Tibial nerve (tissue), 4 donors: ENCODE measurements around the gene XKR7. TPM values are rescaled to one million over a fixed set of nuclear protein-coding genes. Genes with fewer than 3 reads are reported as not detected.

Experiments used
- DNase-seq, 2 donors: peaks; one replicate each; pipeline ENCODE4 v3.0.0-alpha.2; 2019; ENCODE audit warnings: low spot score in 2 of 2
- H3K27ac ChIP-seq, 4 donors: fragments of 200-600 bp; sonication (generic) in 3 of 4; one replicate each; pipeline ENCODE4 v1.5.1; 2017 to 2019; ENCODE audit warnings: mild to moderate bottlenecking in 1 of 4
- H3K27me3 ChIP-seq, 2 donors: fragments of 200-600 bp; sonication (generic) in 1 of 2; one replicate each; pipeline versions ENCODE4 v1.5.1 to v1.6.0; 2017 to 2019
- H3K36me3 ChIP-seq, 3 donors: fragments of 200-600 bp; sonication (generic); one replicate each; pipeline ENCODE4 v1.5.1; 2018 to 2019
- H3K4me1 ChIP-seq, 4 donors: fragments of 200-600 bp; sonication (generic) in 3 of 4; one replicate each; pipeline ENCODE4 v1.5.1; 2017 to 2019
- H3K4me3 ChIP-seq, 4 donors: fragments of 200-600 bp; sonication (generic) in 3 of 4; one replicate each; pipeline ENCODE4 v1.5.1; 2017 to 2019; ENCODE audit warnings: mild to moderate bottlenecking in 1 of 4, moderate library complexity in 1 of 4
- H3K9me3 ChIP-seq, 4 donors: fragments of 200-600 bp; sonication (generic) in 3 of 4; one replicate each; pipeline ENCODE4 v1.5.1; 2017 to 2019
- CTCF ChIP-seq, 5 experiments: fragments of 200-600 bp in 3 of 5; fragments of 450-650 bp in 2 of 5; sonication (generic) in 3 of 5; IDR thresholded peaks; one replicate each; pipeline ENCODE4 v1.5.1; 2016 to 2019; ENCODE audit warnings: antibody characterized with exemption in 5 of 5, mild to moderate bottlenecking in 3 of 5, moderate library complexity in 2 of 5
- EP300 ChIP-seq, 2 donors: sonication (generic); formaldehyde crosslinking; IDR thresholded peaks; one replicate each; pipeline ENCODE4 v1.6.1; 2017; ENCODE audit warnings: antibody characterized with exemption in 2 of 2, mild to moderate bottlenecking in 1 of 2
- POLR2A ChIP-seq, 2 donors: fragments of 450-650 bp; IDR thresholded peaks; one replicate each; pipeline ENCODE4 v1.6.1; 2017; ENCODE audit warnings: antibody characterized with exemption in 2 of 2, mild to moderate bottlenecking in 2 of 2, moderate library complexity in 2 of 2
- WGBS, 2 donors: methylation state at CpG; one replicate each; pipeline ENCODE4 v1.1.5; 2018; 5-methylcytosine and 5-hydroxymethylcytosine counted together
- total RNA-seq, 4 donors: library from RNA; depleted of rRNA; stranded (reverse); fragments of >200 nt; gene quantifications; one replicate each; pipeline ENCODE4 v1.1.0, GENCODE V29; 2016

XKR7 gene
- total RNA-seq, 4 donors from 2014 or later, result not detected

DNA sequence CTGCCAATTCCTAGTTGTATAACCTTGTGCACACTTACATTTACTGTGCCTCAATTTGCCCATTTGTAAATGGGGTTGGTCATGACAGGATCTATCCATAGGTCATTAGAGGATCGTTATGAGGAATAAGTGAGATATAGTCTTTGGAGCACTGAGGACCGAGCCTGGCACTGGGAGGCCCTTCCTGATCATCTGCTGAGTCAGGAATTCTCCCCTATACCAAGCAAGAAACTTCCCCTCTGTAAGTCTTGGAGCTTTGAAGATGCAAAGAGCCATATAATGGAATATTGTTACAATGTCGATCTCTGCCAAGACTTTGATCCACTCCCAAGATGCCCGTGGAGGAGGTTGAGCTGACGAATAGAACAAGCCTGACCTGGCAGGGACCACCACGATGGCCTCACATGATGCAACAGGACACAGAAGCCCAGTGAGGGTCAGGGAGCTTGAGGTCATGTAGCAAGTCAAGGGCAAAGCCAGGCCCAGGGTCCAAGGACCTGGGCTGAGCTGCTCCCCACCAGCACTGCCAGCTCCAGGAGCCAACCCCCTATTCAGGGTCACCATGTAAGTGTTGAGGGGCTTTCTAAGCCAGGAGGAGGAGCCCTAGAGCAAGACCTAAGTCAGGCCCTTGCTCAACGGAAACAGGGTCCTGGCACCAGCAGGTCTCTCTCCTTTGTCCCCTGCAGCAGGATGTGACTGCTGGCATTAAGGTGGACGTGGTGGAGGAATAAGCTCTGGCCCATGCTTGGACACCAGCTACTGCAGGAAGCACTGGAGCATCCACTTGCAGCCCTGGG is 32.8 kb upstream of the XKR7 start:
- Histone ChIP-seq H3K4me1 (no peaks in the 10 kb centered on the region), H3K27me3 (no peaks in the 10 kb centered on the region), H3K9me3 (no peaks in the 10 kb centered on the region), H3K36me3 (no peaks in the 10 kb centered on the region), H3K27ac (no peak overlapping the region), H3K4me3 (no peak overlapping the region)
- no peak for DNase-seq
- no peak for TF ChIP-seq CTCF (IDR thresholded peaks at IDR 0.05)
- TF ChIP-seq EP300 (IDR thresholded peaks at IDR 0.05), result no peak
- no peak for TF ChIP-seq POLR2A (IDR thresholded peaks at IDR 0.05)
- WGBS, 2 donors, result 55 to 68% methylated on average over 7 to 8 of the region's 8 CpGs

- no peak overlapping the region for H3K27ac ChIP-seq
- H3K36me3 ChIP-seq, result peaks cover 0 to under 1% (median 0%) of the 10 kb centered on the region in 3 donors
- H3K9me3 ChIP-seq, result no peaks in the 10 kb centered on the region
- 59 to 68% methylated on average over 4 of the region's 4 CpGs for WGBS, 2 donors
- no peaks in the 10 kb centered on the region for H3K4me1 ChIP-seq
- no peak overlapping the region for H3K4me3 ChIP-seq
- no peak for DNase-seq
- no peaks in the 10 kb centered on the region for H3K27me3 ChIP-seq
- no peak for TF ChIP-seq POLR2A (IDR thresholded peaks at IDR 0.05)
- TF ChIP-seq EP300 (IDR thresholded peaks at IDR 0.05), result no peak
- no peak for TF ChIP-seq CTCF (IDR thresholded peaks at IDR 0.05)
Observed at GRCh38 chr20:31936420-31936819, 31.5 kb upstream of the XKR7 start.

DNA sequence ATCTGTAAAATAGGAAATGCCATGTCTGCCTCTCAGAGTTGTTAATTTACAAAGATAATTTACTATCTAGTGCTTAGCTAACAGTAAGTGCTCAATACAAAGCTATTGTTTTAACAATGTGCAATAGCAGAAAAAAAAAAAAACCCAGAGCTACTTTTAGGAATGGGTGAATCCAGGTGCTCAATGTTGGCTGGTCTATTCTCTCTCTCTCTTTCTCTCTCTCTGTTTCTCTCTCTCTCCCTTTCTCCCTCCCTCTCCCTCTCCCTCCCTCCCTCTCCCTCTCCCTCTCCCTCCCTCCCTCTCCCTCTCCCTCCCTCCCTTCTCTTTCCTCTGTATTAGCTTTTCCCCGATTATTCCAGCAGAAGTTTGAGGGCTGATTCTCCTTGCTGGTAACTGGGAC is 30.1 kb upstream of the XKR7 start:
- 15 to 41% methylated on average over 1 of the region's 1 CpG for WGBS, 2 donors
- Histone ChIP-seq H3K9me3 (no peaks in the 10 kb centered on the region), H3K27me3 (no peaks in the 10 kb centered on the region), H3K4me1 (peaks cover 0 to 1% (median 0%) of the 10 kb centered on the region in 4 donors), H3K27ac (no peak overlapping the region), H3K36me3 (peaks cover 0 to 14% (median 0%) of the 10 kb centered on the region in 3 donors), H3K4me3 (no peak overlapping the region)
- no peak for DNase-seq
- TF ChIP-seq CTCF (IDR thresholded peaks at IDR 0.05) (no peak), EP300 (IDR thresholded peaks at IDR 0.05) (no peak), POLR2A (IDR thresholded peaks at IDR 0.05) (no peak)

DNA sequence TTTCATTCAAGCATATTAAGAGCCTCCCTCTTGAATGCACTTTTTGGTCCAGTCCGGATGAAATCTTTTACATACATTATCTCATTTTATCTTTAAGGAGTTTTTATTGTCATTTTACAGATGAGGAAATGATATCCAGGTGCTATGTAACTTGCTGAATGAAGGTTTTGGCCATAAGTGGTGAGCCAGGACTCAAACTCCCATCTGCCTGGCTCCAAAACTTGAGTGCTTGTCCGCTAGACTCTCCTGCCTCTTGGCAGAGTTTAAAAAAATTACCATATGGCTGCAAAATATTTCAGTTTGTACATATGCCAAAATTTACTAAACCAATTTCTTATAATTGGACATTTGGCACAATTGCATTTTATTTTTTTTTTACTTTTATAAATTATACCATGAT is 28.3 kb upstream of the XKR7 start:
- 91 to 95% methylated on average over 2 of the region's 2 CpGs for WGBS, 2 donors
- Histone ChIP-seq H3K27ac (no peak overlapping the region), H3K27me3 (no peaks in the 10 kb centered on the region), H3K4me1 (peaks cover 0 to 19% (median 0%) of the 10 kb centered on the region in 4 donors), H3K36me3 (peaks cover 0 to 32% (median 0%) of the 10 kb centered on the region in 3 donors), H3K4me3 (no peak overlapping the region), H3K9me3 (no peaks in the 10 kb centered on the region)
- DNase-seq, result no peak
- no peak for TF ChIP-seq POLR2A (IDR thresholded peaks at IDR 0.05)
- no peak for TF ChIP-seq CTCF (IDR thresholded peaks at IDR 0.05)
- no peak for TF ChIP-seq EP300 (IDR thresholded peaks at IDR 0.05)

- Histone ChIP-seq H3K9me3 (peaks cover 0 to 2% (median 0%) of the 10 kb centered on the region in 4 donors), H3K4me1 (peaks cover 0 to 25% (median 0%) of the 10 kb centered on the region in 4 donors), H3K27ac (peak overlapping the region in 2 of 4 donors; percentile 52 to 73), H3K36me3 (peaks cover 0 to 66% (median 13%) of the 10 kb centered on the region in 3 donors), H3K4me3 (no peak overlapping the region), H3K27me3 (no peaks in the 10 kb centered on the region)
- DNase-seq, result no peak
- TF ChIP-seq EP300 (IDR thresholded peaks at IDR 0.05) (no peak), POLR2A (IDR thresholded peaks at IDR 0.05) (no peak), CTCF (IDR thresholded peaks at IDR 0.05) (no peak)
- 48 to 53% methylated on average over 2 of the region's 2 CpGs for WGBS, 2 donors
Observed at GRCh38 chr20:31943052-31943471, 24.9 kb upstream of the XKR7 start.
